DMS114 treated with DMSO at 0.1 percent for 48 hours (cell line): Measurements from ENCODE around the gene C10orf62.
"Not testable (repeated sequence)": the region's sequence is repeated elsewhere in the genome, so short reads cannot be mapped to it uniquely, and the experiment has no call there.

Experiments used
- DNase-seq: peaks from one replicate; lab custom pipeline; 2025; ENCODE audit not compliant: unreplicated experiment; lab: John Stamatoyannopoulos, UW

Gene C10orf62

DNA sequence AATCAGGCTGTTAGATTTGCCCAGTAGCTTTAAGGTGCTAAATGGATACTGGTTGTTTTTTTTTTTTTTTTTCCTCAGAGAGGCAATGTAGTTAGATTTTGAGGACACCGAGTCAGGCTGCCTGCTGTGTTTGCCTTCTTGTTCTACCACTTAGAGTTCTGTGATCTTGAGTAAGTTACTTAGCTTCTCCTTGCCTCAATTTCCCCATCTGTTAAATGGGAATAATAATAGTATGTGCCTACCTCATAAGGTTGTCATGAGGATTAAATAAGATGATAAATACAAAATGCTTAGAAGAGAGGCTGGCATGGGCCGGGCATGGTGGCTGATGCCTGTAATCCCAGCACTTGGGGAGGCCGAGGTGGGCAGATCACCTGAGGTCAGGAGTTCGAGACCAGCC is 29.2 kb downstream of the C10orf62 start:
- no peak for DNase-seq

DNA sequence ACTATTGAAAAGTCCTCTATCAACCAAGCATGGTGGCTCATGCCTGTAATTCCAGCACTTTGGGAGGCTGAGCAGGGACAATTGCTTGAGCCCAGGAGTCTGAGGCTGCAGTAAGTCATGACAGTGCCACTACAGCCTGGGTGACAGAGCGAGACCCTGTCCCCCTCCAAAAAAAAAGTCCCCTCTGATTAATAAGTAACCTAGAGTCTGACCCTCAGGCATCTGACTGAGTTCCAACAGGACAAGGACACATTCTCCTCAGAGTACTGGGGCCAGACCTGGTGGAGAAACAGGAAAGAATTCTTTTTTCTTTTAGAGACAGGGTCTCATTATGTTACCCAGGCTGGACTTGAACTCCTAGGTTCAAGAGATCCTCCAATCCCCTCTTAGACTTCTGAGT is 33.8 kb downstream of the C10orf62 start:
- DNase-seq, result no peak

DNA sequence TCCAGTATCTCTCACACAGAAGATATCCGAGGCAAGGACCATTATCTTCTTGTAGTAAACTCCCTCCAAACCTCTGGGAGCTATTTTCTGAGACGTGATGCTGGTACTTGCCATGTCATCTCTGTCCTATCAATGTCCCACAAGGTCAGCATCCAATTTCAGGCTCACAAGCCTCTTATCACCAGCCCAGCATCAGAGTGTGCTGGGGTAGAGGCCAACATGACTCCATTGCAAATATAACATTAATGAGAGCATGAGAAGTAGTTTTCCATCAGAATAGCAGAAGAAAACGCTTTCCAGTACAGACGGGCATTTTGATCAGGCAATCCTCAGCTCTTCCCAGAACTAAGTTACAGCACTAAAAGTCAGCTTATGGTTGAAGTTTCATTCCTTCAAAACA is 38.2 kb downstream of the C10orf62 start:
- no peak for DNase-seq

DNA sequence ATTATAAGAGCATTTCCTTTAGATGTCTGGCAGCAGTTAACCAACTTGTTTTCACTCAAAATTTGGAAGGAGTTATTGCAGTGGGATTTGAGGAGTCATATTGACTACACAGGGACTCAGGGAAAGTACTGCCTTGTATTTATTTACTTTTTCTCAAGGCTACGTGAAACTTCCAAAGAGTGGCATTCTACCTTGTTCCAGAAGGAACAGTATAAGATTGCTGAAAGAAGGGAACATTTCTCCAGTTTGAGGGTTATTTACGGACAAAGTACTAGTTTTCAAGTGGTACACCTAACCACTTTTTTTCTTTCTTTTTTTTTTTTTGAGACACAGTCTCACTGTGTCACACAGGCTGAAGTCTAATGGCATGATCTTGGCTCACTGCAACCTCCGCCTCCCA is 38.7 kb downstream of the C10orf62 start:
- DNase-seq, result no peak

DNA sequence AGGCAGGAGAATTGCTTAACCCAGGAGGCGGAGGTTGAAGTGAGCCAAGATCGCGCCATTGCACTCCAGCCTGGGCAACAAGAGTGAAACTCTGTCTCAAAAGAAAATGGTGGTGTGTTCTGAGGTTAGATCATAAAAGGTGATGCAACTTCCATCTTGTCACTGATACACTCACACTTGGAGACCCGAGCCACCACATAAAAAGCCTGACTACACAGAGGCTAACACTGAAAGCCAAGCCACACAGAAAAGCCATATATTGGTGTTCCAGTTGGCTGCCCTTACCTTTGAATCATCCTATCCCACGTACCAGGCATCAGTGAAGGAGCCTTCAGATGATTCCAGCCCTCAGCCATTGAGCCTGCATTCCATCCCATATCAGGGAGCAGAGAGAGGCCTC is 39.8 kb downstream of the C10orf62 start:
- no peak for DNase-seq

DNA sequence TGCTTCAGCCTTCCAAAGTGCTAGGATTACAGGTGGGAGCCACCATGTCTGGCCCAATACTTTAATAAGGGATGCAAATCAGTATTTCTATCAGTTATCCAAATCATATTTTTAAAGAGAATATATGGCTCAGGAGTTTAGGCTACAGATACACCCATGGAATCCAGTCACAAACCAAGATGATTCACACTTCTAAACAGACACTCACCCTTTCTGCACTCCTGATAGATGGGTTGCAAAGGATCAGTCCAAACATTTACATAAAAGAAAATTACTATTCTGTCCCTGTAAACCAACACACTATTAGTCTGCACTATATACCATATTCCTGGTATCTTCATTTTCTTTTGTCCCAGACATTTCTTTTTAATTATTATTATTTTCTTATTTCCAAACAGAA is 41.6 kb downstream of the C10orf62 start:
- DNase-seq, result no peak

DNA sequence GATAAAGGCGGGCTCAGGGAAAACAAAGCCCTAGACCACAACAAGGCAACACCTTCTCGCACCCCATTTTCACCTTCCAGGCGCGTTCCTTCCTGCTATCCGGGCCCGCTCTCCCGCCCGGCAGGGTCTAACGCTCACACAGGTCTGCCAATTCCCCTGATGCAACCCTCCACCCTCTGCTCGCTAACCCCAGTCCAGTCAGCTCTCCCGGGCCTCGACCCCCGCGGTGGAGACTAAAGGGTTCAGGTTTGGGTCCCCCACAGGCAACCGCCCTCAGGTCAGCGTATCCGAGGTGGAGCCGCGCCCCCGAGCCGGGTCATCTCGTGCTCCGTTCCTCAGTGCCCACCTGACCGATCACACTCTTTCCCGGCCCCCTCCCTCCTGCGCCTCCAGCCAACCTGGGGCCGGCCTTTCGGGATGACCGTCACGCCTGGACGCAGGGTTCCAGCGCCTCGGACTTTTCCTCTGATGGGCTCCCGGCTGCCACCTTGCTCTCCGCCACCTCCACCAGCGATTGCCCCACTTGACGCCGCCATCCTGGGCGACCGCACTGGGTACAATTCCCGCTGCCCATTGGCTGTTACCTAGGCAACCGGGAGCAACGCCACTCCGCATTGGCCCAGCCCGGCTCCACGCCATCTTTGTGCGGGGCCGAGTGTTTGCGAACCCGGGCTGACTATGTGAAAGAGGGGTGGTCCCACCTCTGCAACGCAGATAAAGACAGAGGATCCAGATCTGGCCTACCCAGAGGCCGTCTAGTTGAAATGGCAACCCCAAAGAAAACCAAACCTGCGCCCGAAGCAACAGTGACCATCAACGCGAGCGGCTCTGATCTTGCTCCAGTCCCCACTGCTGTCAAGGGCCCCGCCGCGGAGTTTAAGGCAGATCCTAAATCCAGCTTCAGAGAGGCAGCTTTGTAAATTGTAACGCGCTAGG is 43.7 kb downstream of the C10orf62 start, which contains the start of gene MORN4:
Gene MORN4 (minus strand): TSS at position 552 of the 936 bp plus-strand sequence. CDS start 13,847 bp downstream, outside the sequence.
- peak; percentile 95 for DNase-seq

DNA sequence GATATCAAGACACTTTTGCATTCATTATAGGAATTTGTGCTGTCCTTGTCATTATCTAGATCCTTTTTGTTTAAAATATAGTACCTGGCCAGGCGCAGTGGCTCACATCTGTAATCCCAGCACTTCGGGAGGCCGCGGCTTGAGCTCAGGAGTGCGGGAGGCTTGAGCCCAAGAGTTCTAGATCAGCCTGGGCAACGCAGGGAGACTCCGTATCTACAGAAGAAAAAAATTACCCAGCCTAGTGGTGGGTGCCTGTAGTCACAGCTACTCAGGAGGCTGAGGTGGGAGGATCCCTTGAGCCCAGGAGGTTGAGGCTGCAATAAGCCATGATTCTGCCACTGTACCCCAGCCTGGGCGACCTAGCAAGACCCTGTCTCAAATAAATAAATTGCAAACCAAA is 44.4 kb downstream of the C10orf62 start:
- DNase-seq, result no peak

DNA sequence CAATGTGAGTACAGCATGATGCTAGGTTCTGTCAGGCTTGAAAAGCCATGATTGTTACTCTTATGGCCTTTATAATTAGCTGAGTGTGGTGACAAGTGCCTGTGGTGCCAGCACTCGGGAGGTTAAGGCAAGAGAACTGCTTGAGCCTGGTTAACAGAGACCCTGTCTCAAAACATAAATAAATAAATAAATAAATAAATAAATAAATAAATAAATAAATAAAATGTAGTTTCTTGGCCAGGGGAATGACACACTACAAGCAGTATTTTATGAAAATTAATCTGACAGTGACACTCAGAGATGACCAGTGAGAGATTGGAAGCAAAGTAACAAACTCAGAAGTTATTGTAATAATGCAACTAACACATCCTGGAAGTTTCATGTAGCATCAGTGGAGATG is 46.1 kb downstream of the C10orf62 start:
- DNase-seq, result no peak

DNA sequence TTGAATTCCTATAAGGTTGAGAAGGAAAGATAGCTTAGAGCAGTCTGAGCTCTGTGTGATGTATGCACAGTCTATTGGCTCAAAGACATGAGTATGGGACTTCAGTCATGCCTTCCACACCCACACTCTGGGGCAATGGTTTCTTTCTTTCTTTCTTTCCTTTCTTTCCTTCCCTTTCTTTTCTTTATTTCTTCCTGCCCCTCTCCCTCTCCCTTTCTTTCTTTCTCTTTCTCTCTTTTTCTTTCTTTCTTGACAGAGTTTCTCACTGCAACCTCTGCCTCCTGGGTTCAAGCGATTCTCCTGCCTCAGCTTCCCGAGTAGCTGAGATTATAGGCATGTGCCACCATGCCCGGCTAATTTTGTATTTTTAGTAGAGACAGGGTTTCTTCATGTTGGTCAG is 49.6 kb downstream of the C10orf62 start:
- DNase-seq, result not testable (repeated sequence)

DNA sequence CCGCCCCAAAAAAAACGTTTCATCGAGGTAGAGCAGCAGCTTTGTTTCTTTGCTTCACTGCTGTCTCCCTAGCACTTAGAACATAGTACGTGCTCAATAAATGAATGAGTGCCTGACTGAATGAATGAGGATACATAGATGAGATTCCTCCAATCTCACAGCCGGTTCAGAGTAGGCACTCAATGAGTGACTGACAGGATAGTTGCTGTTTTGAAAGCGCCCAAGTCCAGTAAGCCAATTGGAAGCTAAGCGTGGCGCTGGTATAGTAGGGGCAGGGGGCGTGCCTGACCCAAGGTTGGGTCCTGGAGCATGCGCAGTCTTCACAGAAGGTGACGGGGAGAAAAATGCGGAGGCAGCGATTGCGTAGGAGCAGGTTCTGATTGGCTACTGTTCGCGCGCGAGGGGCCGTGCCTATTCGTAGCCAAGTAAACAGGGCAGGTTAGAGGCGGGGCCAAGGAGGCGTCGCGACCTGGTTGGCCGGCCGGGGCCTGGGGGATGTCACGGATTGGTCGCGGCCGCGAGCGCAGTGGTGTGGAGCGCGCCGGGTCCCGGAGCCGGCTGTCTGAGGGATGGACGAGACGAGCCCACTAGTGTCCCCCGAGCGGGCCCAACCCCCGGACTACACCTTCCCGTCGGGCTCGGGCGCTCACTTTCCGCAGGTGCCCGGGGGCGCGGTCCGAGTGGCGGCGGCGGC is 50.8 kb downstream of the C10orf62 start, which contains the start of gene PI4K2A:
Gene PI4K2A (plus strand): TSS at position 498 of the 694 bp plus-strand sequence. CDS start 72 bp downstream, at position 570.
- DNase-seq, result peak; percentile 99
